ENCODE results near the gene IGF1R. TPM values are rescaled to one million over a fixed set of nuclear protein-coding genes. Genes with fewer than 3 reads are reported as not detected.
A peak's percentile ranks its signal among the peaks of the same experiment; 100 is the strongest.

The IGF1R gene
- total and polyA plus RNA-seq, 2 of the 8 experiments (the other 6 are each of a cell fraction or from before 2014, with no cell fraction given) = 32.9 to 109 TPM

DNA sequence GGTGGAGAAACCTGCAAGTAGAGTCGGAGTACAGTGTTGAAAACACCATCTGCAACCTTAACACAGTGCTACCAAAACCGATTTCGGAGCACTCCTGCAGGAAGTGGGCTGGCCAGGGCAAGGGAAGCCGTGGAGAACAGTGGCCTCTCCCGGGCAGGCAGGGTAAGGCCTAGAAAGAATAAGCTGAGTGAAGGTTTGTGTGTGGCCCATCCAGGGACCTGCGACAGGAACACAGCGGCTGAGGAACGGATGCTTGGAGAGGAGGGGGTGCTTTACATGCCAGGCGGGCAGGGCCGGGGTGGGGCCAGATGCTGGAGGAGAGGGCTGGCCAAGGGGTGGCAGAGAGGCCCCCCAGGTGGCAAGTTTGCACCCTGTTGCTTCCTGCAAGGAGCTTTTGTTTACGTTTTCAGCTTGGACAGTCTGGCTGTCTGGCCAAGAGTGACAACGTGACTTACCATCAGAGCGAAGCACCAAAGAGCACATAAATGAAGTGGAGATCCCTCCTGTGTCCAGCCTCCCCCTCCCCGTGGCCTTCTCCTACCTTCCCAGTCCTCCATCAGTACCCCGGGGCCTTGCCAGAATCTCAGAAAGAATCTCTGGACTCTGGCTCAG is 202.7 kb downstream of the IGF1R start:
- H3K56ac ChIP-seq (replicated peaks; ENCODE audit: insufficient read length, low read depth, low read length) = no peak overlapping the region
- H3K4me2 ChIP-seq (ENCODE audit: insufficient read depth in 1 of 2, low read depth in 2 of 2, low read length in 2 of 2) = peak overlapping the region; percentile 87 to 94
- H3K79me2 ChIP-seq (ENCODE audit: control insufficient read depth in 1 of 2, insufficient read depth in 2 of 2, low read length in 2 of 2) = peaks cover 17 to 94% of the 10 kb centered on the region in 2 experiments
- H3K79me1 ChIP-seq (ENCODE audit: low read depth, low read length) = peaks cover 13% of the 10 kb centered on the region
- TF ChIP-seq RAD21 (IDR thresholded peaks at IDR 0.05 in 1 of 2, conservative IDR thresholded peaks at IDR 0.05 in 1 of 2; ENCODE audit: low read depth in 2 of 2, low read length in 2 of 2) = peak; percentile 97
- 0 out of 4 replicates have a peak, but pooled peaks of 1 of the 2 experiments have one; percentile 40 for TF ChIP-seq SIN3A (conservative IDR thresholded peaks at IDR 0.05 in 1 of 2, IDR thresholded peaks at IDR 0.05 in 1 of 2; ENCODE audit: low read depth in 1 of 2, low read length in 2 of 2)
- TF ChIP-seq YY1 (IDR thresholded peaks at IDR 0.05; ENCODE audit: low read depth, low read length) = 0 out of 2 replicates have a peak, but pooled peaks have one; percentile 12
- no peak for TF ChIP-seq CHD1 (IDR thresholded peaks at IDR 0.05; ENCODE audit: low read depth, low read length)
- TF ChIP-seq NRF1 (IDR thresholded peaks at IDR 0.05; ENCODE audit: low read depth, low read length) = no peak
- TF ChIP-seq POLR2AphosphoS5 (IDR thresholded peaks at IDR 0.05; ENCODE audit: low read depth, low read length) = peak; percentile 46; the same call in 1 of the 2 replicates
- peak; percentile 56 for TF ChIP-seq ASH2L (IDR thresholded peaks at IDR 0.05; ENCODE audit: low read length)
- TF ChIP-seq, protein P1, sequence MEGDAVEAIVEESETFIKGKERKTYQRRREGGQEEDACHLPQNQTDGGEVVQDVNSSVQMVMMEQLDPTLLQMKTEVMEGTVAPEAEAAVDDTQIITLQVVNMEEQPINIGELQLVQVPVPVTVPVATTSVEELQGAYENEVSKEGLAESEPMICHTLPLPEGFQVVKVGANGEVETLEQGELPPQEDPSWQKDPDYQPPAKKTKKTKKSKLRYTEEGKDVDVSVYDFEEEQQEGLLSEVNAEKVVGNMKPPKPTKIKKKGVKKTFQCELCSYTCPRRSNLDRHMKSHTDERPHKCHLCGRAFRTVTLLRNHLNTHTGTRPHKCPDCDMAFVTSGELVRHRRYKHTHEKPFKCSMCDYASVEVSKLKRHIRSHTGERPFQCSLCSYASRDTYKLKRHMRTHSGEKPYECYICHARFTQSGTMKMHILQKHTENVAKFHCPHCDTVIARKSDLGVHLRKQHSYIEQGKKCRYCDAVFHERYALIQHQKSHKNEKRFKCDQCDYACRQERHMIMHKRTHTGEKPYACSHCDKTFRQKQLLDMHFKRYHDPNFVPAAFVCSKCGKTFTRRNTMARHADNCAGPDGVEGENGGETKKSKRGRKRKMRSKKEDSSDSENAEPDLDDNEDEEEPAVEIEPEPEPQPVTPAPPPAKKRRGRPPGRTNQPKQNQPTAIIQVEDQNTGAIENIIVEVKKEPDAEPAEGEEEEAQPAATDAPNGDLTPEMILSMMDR (IDR thresholded peaks at IDR 0.05; ENCODE audit: control extremely low read depth in 1 of 3, insufficient read depth in 1 of 3, low read depth in 1 of 3, low read length in 3 of 3) = peak; percentile 85 to 98 (median 93)
- H2BK120ac ChIP-seq (replicated peaks; ENCODE audit: low read depth, low read length) = no peak overlapping the region
- H4K8ac ChIP-seq (ENCODE audit: extremely low read depth, insufficient read depth, low read length) = no peak overlapping the region
- H3K9ac ChIP-seq (replicated peaks in 1 of 4; ENCODE audit: extremely low read depth in 1 of 4, low read depth in 3 of 4, low read length in 3 of 4) = no peak overlapping the region
- H3K4ac ChIP-seq (replicated peaks; ENCODE audit: insufficient read length, low read depth, low read length) = no peak overlapping the region
- H3K27ac ChIP-seq (ENCODE audit: low read depth, low read length) = no peak overlapping the region
- peak overlapping the region in 3 of 4 experiments; percentile 20 to 72 (median 69); a peak in 4 of 8 replicates for H3K4me3 ChIP-seq (ENCODE audit: extremely low read depth in 1 of 4, insufficient read depth in 2 of 4, low read depth in 3 of 4, low read length in 4 of 4)
- H3K4me1 ChIP-seq (replicated peaks in 1 of 4; ENCODE audit: control insufficient read depth in 3 of 4, insufficient read depth in 4 of 4, low read length in 3 of 4) = peaks cover 20 to 38% (median 30%) of the 10 kb centered on the region in 4 experiments
- H3K36me3 ChIP-seq (ENCODE audit: control insufficient read depth in 2 of 4, insufficient read depth in 4 of 4, low read length in 3 of 4) = no peaks in the 10 kb centered on the region
- no peaks in the 10 kb centered on the region for H3K9me3 ChIP-seq (ENCODE audit: insufficient read depth in 2 of 2, low read depth in 1 of 2, low read length in 1 of 2)
- H3K23me2 ChIP-seq (ENCODE audit: low read depth, low read length) = peaks cover 6% of the 10 kb centered on the region
- no peak overlapping the region for H3K23ac ChIP-seq (ENCODE audit: insufficient read length)
- H4K20me1 ChIP-seq (replicated peaks in 1 of 2; ENCODE audit: control insufficient read depth in 1 of 2, insufficient read depth in 2 of 2, low read length in 2 of 2) = peaks cover 10 to 16% of the 10 kb centered on the region in 2 experiments
- no peak overlapping the region; the same call in 1 of the 2 replicates for H2BK5ac ChIP-seq (ENCODE audit: low read depth, low read length)
- no peak overlapping the region for H2BK20ac ChIP-seq (ENCODE audit: low read length)
- 25% methylated on average over 14 of the region's 15 CpGs; no CpG with 5 or more reads in 1 of the 2 experiments for WGBS, 2 experiments (ENCODE audit: extremely low coverage in 1 of 2, insufficient coverage in 1 of 2, insufficient read length in 1 of 2, insufficient replicate concordance in 2 of 2, low coverage in 1 of 2, low lambda C conversion rate in 2 of 2, missing lambda C conversion rate in 1 of 2)
- no peak overlapping the region for H2BK15ac ChIP-seq (ENCODE audit: low read length)
- ChIA-PET POLR2A (ENCODE audit: partially characterized antibody) (interaction anchor here (0.6 to 2.7 kb wide), 7 partner anchors 15 to 326 kb away, joined by 3 to 11 read pairs (median 3); no protein-coding TSS in a partner anchor), CTCF (ENCODE audit: partially characterized antibody) (interaction anchor here (0.6 to 4.2 kb wide), 43 partner anchors 10 to 408 kb away, joined by 3 to 30 read pairs (median 4); no protein-coding TSS in a partner anchor)
- H2BK12ac ChIP-seq (ENCODE audit: low read depth, low read length) = no peak overlapping the region; the same call in 1 of the 2 replicates
- no peak overlapping the region for H3K14ac ChIP-seq (ENCODE audit: insufficient read length)
- H2AK5ac ChIP-seq (ENCODE audit: low read depth, low read length) = no peak overlapping the region; the same call in 1 of the 2 replicates
- no peak overlapping the region for H4K5ac ChIP-seq (ENCODE audit: insufficient read length, low read depth, low read length)
- no peak overlapping the region for H3K18ac ChIP-seq (ENCODE audit: extremely low read depth, low read length)
- no peak overlapping the region for H4K91ac ChIP-seq (replicated peaks; ENCODE audit: insufficient read length, low read length)
- no peak for FAIRE-seq
- DNase-seq (ENCODE audit: low read depth in 1 of 2, low spot score in 2 of 2) = peak; percentile 57 to 78
- H3K27me3 ChIP-seq (replicated peaks in 1 of 4; ENCODE audit: control insufficient read depth in 3 of 4, extremely low read depth in 1 of 4, insufficient read depth in 3 of 4, low read length in 3 of 4) = no peaks in the 10 kb centered on the region
- no peak overlapping the region for H2AFZ ChIP-seq (ENCODE audit: low read length)
